ENCODE data around the gene PRPF6. TPM values are rescaled to one million over a fixed set of nuclear protein-coding genes. Genes with fewer than 3 reads are reported as not detected.

The PRPF6 gene
- total and polyA plus RNA-seq, 9 donors, result 46.5 to 84.9 (median 69.7) TPM

- no peak for TF ChIP-seq EP300 (IDR thresholded peaks at IDR 0.05)
- TF ChIP-seq POLR2A (IDR thresholded peaks at IDR 0.05), result no peak
- no peak for TF ChIP-seq CTCF (IDR thresholded peaks at IDR 0.05)
- H3K9me3 ChIP-seq, result no peaks in the 10 kb centered on the region
- no peak overlapping the region for H3K27ac ChIP-seq
- no peaks in the 10 kb centered on the region for H3K36me3 ChIP-seq
- no peaks in the 10 kb centered on the region for H3K27me3 ChIP-seq
- H3K4me3 ChIP-seq, result no peak overlapping the region
- 94 to 95% (median 94%) methylated on average over 19 to 22 of the region's 22 CpGs for WGBS, 3 donors
- DNase-seq, result no peak
- intact Hi-C loops (cut with DNase I), result no loop called here
- H3K4me1 ChIP-seq (ENCODE audit: insufficient read depth), result no peaks in the 10 kb centered on the region
These were observed 95.4 kb downstream of the PRPF6 start for GRCh38 chr20:64076061-64076997.

GRCh38 chr20:64077094-64077493 lies 96.2 kb downstream of the PRPF6 start:
- no peak for DNase-seq
- Histone ChIP-seq H3K27me3 (no peaks in the 10 kb centered on the region), H3K36me3 (no peaks in the 10 kb centered on the region), H3K4me1 (ENCODE audit: insufficient read depth) (no peaks in the 10 kb centered on the region), H3K9me3 (no peaks in the 10 kb centered on the region), H3K4me3 (no peak overlapping the region), H3K27ac (no peak overlapping the region)
- no peak for TF ChIP-seq EP300 (IDR thresholded peaks at IDR 0.05)
- TF ChIP-seq CTCF (IDR thresholded peaks at IDR 0.05), result no peak
- no peak for TF ChIP-seq POLR2A (IDR thresholded peaks at IDR 0.05)
- intact Hi-C loops (cut with DNase I), result no loop called here
- 75 to 94% (median 89%) methylated on average over 5 to 8 of the region's 8 CpGs for WGBS, 3 donors

- Histone ChIP-seq H3K9me3 (no peaks in the 10 kb centered on the region), H3K27me3 (no peaks in the 10 kb centered on the region), H3K4me1 (ENCODE audit: insufficient read depth) (no peaks in the 10 kb centered on the region), H3K4me3 (no peak overlapping the region), H3K27ac (no peak overlapping the region), H3K36me3 (no peaks in the 10 kb centered on the region)
- intact Hi-C loops (cut with DNase I), result no loop called here
- TF ChIP-seq EP300 (IDR thresholded peaks at IDR 0.05) (no peak), CTCF (IDR thresholded peaks at IDR 0.05) (no peak), POLR2A (IDR thresholded peaks at IDR 0.05) (no peak)
- WGBS, 3 donors, result 71 to 88% (median 78%) methylated on average over 7 of the region's 7 CpGs
- DNase-seq, result no peak
These were observed 96.6 kb downstream of the PRPF6 start for GRCh38 chr20:64077541-64077875.

GRCh38 chr20:64077876-64078551 lies 97.1 kb downstream of the PRPF6 start:
- TF ChIP-seq POLR2A (IDR thresholded peaks at IDR 0.05) (no peak), EP300 (IDR thresholded peaks at IDR 0.05) (no peak), CTCF (IDR thresholded peaks at IDR 0.05) (no peak)
- no peak for DNase-seq
- Histone ChIP-seq H3K4me1 (ENCODE audit: insufficient read depth) (no peaks in the 10 kb centered on the region), H3K4me3 (no peak overlapping the region), H3K27me3 (no peaks in the 10 kb centered on the region), H3K27ac (no peak overlapping the region), H3K9me3 (no peaks in the 10 kb centered on the region), H3K36me3 (no peaks in the 10 kb centered on the region)
- intact Hi-C loops (cut with DNase I), result no loop called here
- 66 to 78% (median 70%) methylated on average over 15 of the region's 15 CpGs for WGBS, 3 donors
